SKM-1 (cell line): ENCODE measurements around the gene TENM4.

Experiments
- DNase-seq: peaks from one replicate; lab custom pipeline; 2025; ENCODE audit not compliant: unreplicated experiment; lab: John Stamatoyannopoulos, UW

The TENM4 gene

GRCh38 chr11:79348976-79349682 is 91.7 kb downstream of the TENM4 start:
- DNase-seq: no peak

- DNase-seq: no peak
Observed at GRCh38 chr11:79346021-79346420, 94.8 kb downstream of the TENM4 start.

- no peak for DNase-seq
Observed at GRCh38 chr11:79344753-79345294, 96.0 kb downstream of the TENM4 start.

GRCh38 chr11:79342686-79343085 is 98.1 kb downstream of the TENM4 start:
- DNase-seq: no peak

- DNase-seq: no peak
Observed at GRCh38 chr11:79342236-79342635, 98.6 kb downstream of the TENM4 start.

GRCh38 chr11:79340535-79340934 is 100.3 kb downstream of the TENM4 start:
- no peak for DNase-seq

- no peak for DNase-seq
Observed at GRCh38 chr11:79336797-79337517, 103.9 kb downstream of the TENM4 start.

- DNase-seq: no peak
Observed at GRCh38 chr11:79335681-79336080, 105.1 kb downstream of the TENM4 start.

- DNase-seq: no peak
Observed at GRCh38 chr11:79333355-79333754, 107.5 kb downstream of the TENM4 start.

- DNase-seq: no peak
Observed at GRCh38 chr11:79332017-79332416, 108.8 kb downstream of the TENM4 start.

GRCh38 chr11:79331203-79331901 is 109.5 kb downstream of the TENM4 start:
- DNase-seq: no peak

- no peak for DNase-seq
Observed at GRCh38 chr11:79330651-79331050, 110.2 kb downstream of the TENM4 start.

GRCh38 chr11:79329561-79329960 is 111.3 kb downstream of the TENM4 start:
- DNase-seq: no peak

GRCh38 chr11:79328402-79328801 is 112.4 kb downstream of the TENM4 start:
- DNase-seq: no peak

GRCh38 chr11:79325851-79326250 is 115.0 kb downstream of the TENM4 start:
- DNase-seq: no peak

- no peak for DNase-seq
Observed at GRCh38 chr11:79321263-79321662, 119.6 kb downstream of the TENM4 start.

GRCh38 chr11:79314906-79315689 is 125.7 kb downstream of the TENM4 start:
- no peak for DNase-seq

- DNase-seq: no peak
Observed at GRCh38 chr11:79313530-79313913, 127.3 kb downstream of the TENM4 start.

GRCh38 chr11:79312617-79313529 is 128.0 kb downstream of the TENM4 start:
- DNase-seq: peak; percentile 29

GRCh38 chr11:79311461-79311860 is 129.4 kb downstream of the TENM4 start:
- DNase-seq: no peak
